GM12875 (cell line): ENCODE results near the gene C17orf114.

Source experiments
- H3K4me3 ChIP-seq: one replicate; pipeline ENCODE4 v1.5.1; 2011; ENCODE audit warnings: low read depth, low read length, control low read depth
- CTCF ChIP-seq: IDR thresholded peaks from 2 replicates; pipeline ENCODE4 v1.5.1; 2011; ENCODE audit warnings: low read depth, mild to moderate bottlenecking, control low read depth, inconsistent platforms, low read length, moderate library complexity, borderline replicate concordance; ENCODE audit not compliant: insufficient read depth

The C17orf114 gene

GRCh38 chr17:4788159-4788806 is 13.8 kb downstream of the C17orf114 start:
- no peak for TF ChIP-seq CTCF
- H3K4me3 ChIP-seq, result no peak overlapping the region

GRCh38 chr17:4786516-4786915 is 15.6 kb downstream of the C17orf114 start:
- no peak overlapping the region for H3K4me3 ChIP-seq
- no peak for TF ChIP-seq CTCF

- no peak for TF ChIP-seq CTCF
Measured at GRCh38 chr17:4786106-4786511, 16.0 kb downstream of the C17orf114 start, which contains the start of gene VMO1. TSS of gene VMO1 (minus strand) at chr17:4786364. CDS start at chr17:4786352, 12 bp downstream.

GRCh38 chr17:4785311-4786105 is 16.6 kb downstream of the C17orf114 start:
- no peak overlapping the region for H3K4me3 ChIP-seq

More at GRCh38 chr17:4786106-4786511, 16.0 kb downstream of the C17orf114 start, which contains the start of gene VMO1:
- H3K4me3 ChIP-seq, result no peak within 1 kb of the TSS

GRCh38 chr17:4782652-4783051 is 19.5 kb downstream of the C17orf114 start:
- no peak for TF ChIP-seq CTCF
- no peak overlapping the region for H3K4me3 ChIP-seq

More at GRCh38 chr17:4785311-4786105, 16.6 kb downstream of the C17orf114 start:
- TF ChIP-seq CTCF, result no peak

- TF ChIP-seq CTCF, result no peak
- no peak overlapping the region for H3K4me3 ChIP-seq
Measured at GRCh38 chr17:4780325-4780955, 21.7 kb downstream of the C17orf114 start.
